ENCODE results near the gene HS3ST3A1. TPM values are rescaled to one million over a fixed set of nuclear protein-coding genes. Genes with fewer than 3 reads are reported as not detected.

Gene HS3ST3A1
- total RNA-seq, result 1 to 10 TPM in 1 of 2 donors, under 1 TPM in 1; 0.72 to 1.5 TPM

DNA sequence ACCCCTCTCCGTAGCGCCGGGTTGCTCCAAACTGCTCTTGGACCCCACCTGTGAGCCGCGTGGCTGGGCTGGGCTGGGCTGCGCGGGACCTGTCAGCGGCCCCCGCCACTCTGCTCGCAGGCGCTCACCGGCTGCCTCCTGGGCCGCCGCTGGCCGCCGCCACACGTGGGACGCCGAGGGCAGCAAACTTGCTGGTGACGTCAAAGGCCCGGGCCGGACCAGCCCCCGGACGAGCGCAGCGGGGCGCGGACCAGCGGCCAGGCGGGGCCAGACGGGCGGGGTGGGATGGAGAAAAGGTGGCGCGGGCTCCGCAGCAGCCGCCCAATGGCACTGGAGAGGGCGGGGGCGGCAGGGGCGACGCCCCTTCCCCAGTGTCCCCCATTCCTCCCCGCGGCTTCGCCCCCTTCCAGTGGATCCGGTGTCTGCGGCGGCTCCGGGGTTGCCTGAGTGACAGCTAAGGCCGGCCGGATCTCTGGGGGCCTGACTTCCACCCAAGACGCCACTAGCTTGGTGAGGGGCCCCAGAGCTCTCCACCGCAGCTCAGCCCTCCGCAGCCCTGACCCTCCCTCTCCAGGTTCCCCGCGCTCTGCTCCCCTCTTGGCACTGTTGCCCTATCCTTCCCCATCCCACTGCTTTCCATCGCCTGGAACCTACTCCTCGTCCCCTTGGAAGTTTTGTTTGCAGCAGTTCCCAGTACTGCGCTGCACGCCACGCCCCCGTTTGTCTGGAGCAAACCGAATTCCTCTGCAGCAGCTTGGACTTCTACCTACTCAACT, at the start of gene HS3ST3A1:
Gene HS3ST3A1, minus strand, starts transcription at position 154 of the 776 bp plus-strand sequence. CDS start 800 bp downstream, outside the sequence.
- Mint-ChIP-seq H3K9me3 (no peaks in the 10 kb centered on the region), H3K4me1 (ENCODE audit: low read depth) (peaks cover 10% of the 10 kb centered on the region), H3K4me3 (peak within 1 kb of the TSS; percentile 86 to 92), H3K27ac (peak within 1 kb of the TSS; percentile 18), H3K27me3 (ENCODE audit: low read depth) (peaks cover 62% of the 10 kb centered on the region), H3K36me3 (ENCODE audit: insufficient read depth in 2 of 2) (no peaks in the 10 kb centered on the region)
- ATAC-seq (replicated peaks in 1 of 2) (peak; percentile 69 to 75), DNase-seq (peak; percentile 27 to 41)

DNA sequence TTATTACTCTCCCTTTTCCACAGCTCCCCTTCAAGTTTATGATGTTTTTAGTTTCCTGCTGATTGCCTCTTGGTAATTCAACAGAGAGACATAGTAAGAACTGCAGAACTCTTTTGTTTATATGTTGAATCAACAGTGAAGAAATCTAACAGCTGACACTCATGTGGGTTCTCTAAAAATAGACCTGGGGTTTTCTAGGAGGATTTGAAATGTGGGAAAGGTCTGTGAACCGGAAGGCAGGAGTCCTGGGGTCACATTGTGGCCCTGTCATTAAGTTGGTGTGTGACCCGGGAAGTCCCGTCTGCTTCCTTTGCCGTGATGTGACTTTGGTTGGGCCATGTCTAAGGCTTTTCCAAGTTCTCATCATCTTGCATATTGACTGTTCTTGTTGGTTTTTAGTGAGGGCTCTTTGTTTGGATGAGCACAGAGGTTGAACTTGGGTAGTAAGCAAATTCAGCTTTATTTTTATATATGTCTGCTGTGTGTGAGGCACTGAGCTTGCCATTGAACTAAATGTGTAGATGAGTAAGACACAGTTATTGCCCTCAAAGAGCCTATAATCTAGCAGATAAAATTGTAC, 48.5 kb upstream of the HS3ST3A1 start:
- Mint-ChIP-seq H3K9me3 (no peaks in the 10 kb centered on the region), H3K4me1 (ENCODE audit: low read depth) (no peaks in the 10 kb centered on the region), H3K27ac (no peak overlapping the region), H3K4me3 (no peak overlapping the region), H3K27me3 (ENCODE audit: low read depth) (peaks cover 8% of the 10 kb centered on the region), H3K36me3 (ENCODE audit: insufficient read depth in 2 of 2) (no peaks in the 10 kb centered on the region)
- ATAC-seq (replicated peaks in 1 of 2), result no peak
- DNase-seq, result no peak

- no peak overlapping the region for H3K27ac Mint-ChIP-seq
- ATAC-seq (replicated peaks in 1 of 2) (no peak), DNase-seq (no peak)
- no peaks in the 10 kb centered on the region for H3K4me1 Mint-ChIP-seq (ENCODE audit: low read depth)
- peaks cover 19% of the 10 kb centered on the region for H3K27me3 Mint-ChIP-seq (ENCODE audit: low read depth)
- H3K9me3 Mint-ChIP-seq, result no peaks in the 10 kb centered on the region
- H3K4me3 Mint-ChIP-seq, result no peak overlapping the region
- no peaks in the 10 kb centered on the region for H3K36me3 Mint-ChIP-seq (ENCODE audit: insufficient read depth in 2 of 2)
Observed at GRCh38 chr17:13647543-13648021, 45.9 kb upstream of the HS3ST3A1 start.

GRCh38 chr17:13646969-13647542, 45.3 kb upstream of the HS3ST3A1 start:
- H3K9me3 Mint-ChIP-seq, result no peaks in the 10 kb centered on the region
- no peaks in the 10 kb centered on the region for H3K4me1 Mint-ChIP-seq (ENCODE audit: low read depth)
- H3K27me3 Mint-ChIP-seq (ENCODE audit: low read depth), result peaks cover 19% of the 10 kb centered on the region
- no peak overlapping the region for H3K4me3 Mint-ChIP-seq
- no peak overlapping the region for H3K27ac Mint-ChIP-seq
- ATAC-seq (replicated peaks in 1 of 2) (no peak), DNase-seq (no peak)
- no peaks in the 10 kb centered on the region for H3K36me3 Mint-ChIP-seq (ENCODE audit: insufficient read depth in 2 of 2)

GRCh38 chr17:13646411-13646810, 44.7 kb upstream of the HS3ST3A1 start:
- no peaks in the 10 kb centered on the region for H3K4me1 Mint-ChIP-seq (ENCODE audit: low read depth)
- no peak for ATAC-seq (replicated peaks in 1 of 2)

GRCh38 chr17:13643180-13643579, 41.5 kb upstream of the HS3ST3A1 start:
- no peaks in the 10 kb centered on the region for H3K36me3 Mint-ChIP-seq (ENCODE audit: insufficient read depth in 2 of 2)
- no peak for DNase-seq
- no peaks in the 10 kb centered on the region for H3K9me3 Mint-ChIP-seq
- H3K27ac Mint-ChIP-seq, result no peak overlapping the region
- ATAC-seq (replicated peaks in 1 of 2), result no peak
- H3K4me1 Mint-ChIP-seq (ENCODE audit: low read depth), result no peaks in the 10 kb centered on the region
- H3K27me3 Mint-ChIP-seq (ENCODE audit: low read depth), result peaks cover 15% of the 10 kb centered on the region
- H3K4me3 Mint-ChIP-seq, result no peak overlapping the region

More at GRCh38 chr17:13646411-13646810, 44.7 kb upstream of the HS3ST3A1 start:
- Mint-ChIP-seq H3K4me3 (no peak overlapping the region), H3K27ac (no peak overlapping the region), H3K9me3 (no peaks in the 10 kb centered on the region), H3K36me3 (ENCODE audit: insufficient read depth in 2 of 2) (no peaks in the 10 kb centered on the region), H3K27me3 (ENCODE audit: low read depth) (peaks cover 19% of the 10 kb centered on the region)
- DNase-seq, result no peak

GRCh38 chr17:13642188-13642587, 40.5 kb upstream of the HS3ST3A1 start:
- H3K4me3 Mint-ChIP-seq, result no peak overlapping the region
- H3K9me3 Mint-ChIP-seq, result no peaks in the 10 kb centered on the region
- peaks cover 14% of the 10 kb centered on the region for H3K27me3 Mint-ChIP-seq (ENCODE audit: low read depth)
- H3K27ac Mint-ChIP-seq, result no peak overlapping the region
- DNase-seq (no peak), ATAC-seq (replicated peaks in 1 of 2) (no peak)
- H3K36me3 Mint-ChIP-seq (ENCODE audit: insufficient read depth in 2 of 2), result no peaks in the 10 kb centered on the region
- H3K4me1 Mint-ChIP-seq (ENCODE audit: low read depth), result no peaks in the 10 kb centered on the region

DNA sequence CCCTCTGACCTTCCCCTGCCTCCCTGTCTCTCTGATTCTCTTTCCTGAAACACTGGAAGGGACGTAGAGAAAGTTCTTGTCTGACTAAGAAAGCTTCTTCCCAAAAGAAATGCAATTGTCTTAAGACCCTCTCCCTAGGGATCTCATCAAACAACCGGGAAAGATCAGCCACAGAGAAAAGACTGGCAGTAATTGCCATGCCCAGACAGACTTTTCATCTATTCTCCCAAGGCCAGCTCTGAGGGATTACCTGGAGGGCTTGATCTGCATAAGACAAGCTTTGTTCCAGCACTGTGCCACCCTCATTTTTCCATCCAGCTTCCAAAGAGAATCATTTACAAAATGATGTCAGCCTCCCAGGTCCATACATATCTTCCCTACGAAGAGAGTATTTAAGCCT, 38.8 kb upstream of the HS3ST3A1 start:
- Mint-ChIP-seq H3K27ac (no peak overlapping the region), H3K36me3 (ENCODE audit: insufficient read depth in 2 of 2) (no peaks in the 10 kb centered on the region), H3K4me3 (no peak overlapping the region), H3K9me3 (no peaks in the 10 kb centered on the region), H3K4me1 (ENCODE audit: low read depth) (no peaks in the 10 kb centered on the region), H3K27me3 (ENCODE audit: low read depth) (peaks cover 14% of the 10 kb centered on the region)
- DNase-seq (no peak), ATAC-seq (replicated peaks in 1 of 2) (no peak)

GRCh38 chr17:13638855-13639458, 37.2 kb upstream of the HS3ST3A1 start:
- Mint-ChIP-seq H3K4me1 (ENCODE audit: low read depth) (no peaks in the 10 kb centered on the region), H3K36me3 (ENCODE audit: insufficient read depth in 2 of 2) (no peaks in the 10 kb centered on the region), H3K4me3 (no peak overlapping the region), H3K27ac (no peak overlapping the region), H3K27me3 (ENCODE audit: low read depth) (peaks cover 12% of the 10 kb centered on the region), H3K9me3 (no peaks in the 10 kb centered on the region)
- peak; percentile 4 to 19 for DNase-seq
- peak in 1 of 2 donors; percentile 33 for ATAC-seq (replicated peaks in 1 of 2)

- Mint-ChIP-seq H3K4me3 (no peak overlapping the region), H3K36me3 (ENCODE audit: insufficient read depth in 2 of 2) (no peaks in the 10 kb centered on the region), H3K9me3 (no peaks in the 10 kb centered on the region), H3K27me3 (ENCODE audit: low read depth) (peaks cover 5% of the 10 kb centered on the region), H3K27ac (no peak overlapping the region), H3K4me1 (ENCODE audit: low read depth) (no peaks in the 10 kb centered on the region)
- DNase-seq, result no peak
- no peak for ATAC-seq (replicated peaks in 1 of 2)
Observed at GRCh38 chr17:13636951-13637350, 35.2 kb upstream of the HS3ST3A1 start.

DNA sequence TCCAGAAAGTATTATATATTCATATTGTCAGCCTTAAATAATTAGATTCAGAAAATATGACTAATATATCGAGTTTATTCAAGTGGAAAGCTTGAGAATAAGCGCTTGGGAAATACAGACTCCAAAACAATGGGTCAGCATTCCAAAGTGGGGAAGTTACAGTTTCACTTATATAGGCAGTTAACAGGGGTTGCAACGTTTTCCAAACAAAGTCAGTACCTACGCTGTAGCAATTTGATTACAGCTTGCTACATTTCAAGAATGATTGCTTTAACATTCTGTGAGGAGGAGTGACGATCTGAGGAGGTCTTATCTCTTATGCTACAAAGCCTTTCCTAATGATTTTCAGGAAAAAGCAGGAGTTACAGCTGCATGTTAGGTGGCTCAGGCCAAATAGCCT, 34.2 kb upstream of the HS3ST3A1 start:
- no peak for ATAC-seq (replicated peaks in 1 of 2)
- Mint-ChIP-seq H3K27ac (no peak overlapping the region), H3K4me3 (no peak overlapping the region), H3K36me3 (ENCODE audit: insufficient read depth in 2 of 2) (no peaks in the 10 kb centered on the region), H3K27me3 (ENCODE audit: low read depth) (peaks cover 11% of the 10 kb centered on the region), H3K9me3 (no peaks in the 10 kb centered on the region), H3K4me1 (ENCODE audit: low read depth) (no peaks in the 10 kb centered on the region)
- no peak for DNase-seq

- Mint-ChIP-seq H3K9me3 (no peaks in the 10 kb centered on the region), H3K27ac (no peak overlapping the region), H3K36me3 (ENCODE audit: insufficient read depth in 2 of 2) (no peaks in the 10 kb centered on the region), H3K4me1 (ENCODE audit: low read depth) (no peaks in the 10 kb centered on the region), H3K27me3 (ENCODE audit: low read depth) (peaks cover 11% of the 10 kb centered on the region), H3K4me3 (no peak overlapping the region)
- no peak for ATAC-seq (replicated peaks in 1 of 2)
- DNase-seq, result no peak
Observed at GRCh38 chr17:13634021-13634420, 32.3 kb upstream of the HS3ST3A1 start.

DNA sequence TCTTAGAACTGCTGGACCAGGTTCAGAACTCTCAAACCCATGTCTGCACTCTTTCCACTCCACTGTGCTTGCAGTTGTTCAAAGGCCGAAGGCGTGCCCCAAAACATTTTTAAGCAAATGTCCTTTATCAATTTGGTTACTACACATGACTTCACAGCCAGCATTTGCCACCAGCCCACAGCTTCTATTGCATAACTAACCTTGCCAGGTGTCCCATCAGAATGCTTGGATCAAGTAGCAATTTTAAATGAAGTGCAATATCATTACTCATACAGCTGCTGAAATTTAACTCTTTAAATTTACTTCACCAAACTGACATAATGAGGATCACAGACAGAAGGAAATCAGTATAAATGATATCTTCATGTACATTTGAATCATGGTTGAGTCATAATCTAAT, 29.8 kb upstream of the HS3ST3A1 start:
- no peaks in the 10 kb centered on the region for H3K9me3 Mint-ChIP-seq
- no peak for ATAC-seq (replicated peaks in 1 of 2)
- no peak overlapping the region for H3K27ac Mint-ChIP-seq
- no peaks in the 10 kb centered on the region for H3K36me3 Mint-ChIP-seq (ENCODE audit: insufficient read depth in 2 of 2)
- DNase-seq, result no peak
- H3K4me1 Mint-ChIP-seq (ENCODE audit: low read depth), result no peaks in the 10 kb centered on the region
- H3K4me3 Mint-ChIP-seq, result no peak overlapping the region
- H3K27me3 Mint-ChIP-seq (ENCODE audit: low read depth), result peaks cover 17% of the 10 kb centered on the region
